K562 (cell line): ENCODE data around the gene GIT2. TPM values are rescaled to one million over a fixed set of nuclear protein-coding genes. Genes with fewer than 3 reads are reported as not detected.

Experiments used
- ATAC-seq: fragments of 200-7000 bp; cut with Tn5 transposase; 3 replicates; pipeline ENCODE4 v1.9.1; 2020; ENCODE audit warnings: moderate library complexity
- BruUV-seq: library from RNA; stranded (reverse); fragments of 400-500 nt; replicated peaks from 2 replicates; lab custom pipeline; 2021; lab: Mats Ljungman, UMichigan
- CTCF ChIA-PET: fragments of 300-600 bp; formaldehyde crosslinking; extraction: SDS; loops from one replicate; lab custom pipeline; 2021; ENCODE audit warnings: low intra/inter-chr PET ratio; lab: Yijun Ruan, JAX
- POLR2A ChIA-PET: fragments of 300-600, 350-650 bp; sonication (Branson Sonifier 250); formaldehyde crosslinking; extraction: SDS; loops from one replicate; lab custom pipeline; 2021; ENCODE audit warnings: antibody characterized with exemption, inconsistent platforms; lab: Yijun Ruan, JAX
- DNase-seq, 4 experiments: peaks; one replicate each; pipeline versions ENCODE4 v3.0.0 to v3.0.0-alpha.2; 2011 to 2018; ENCODE audit warnings: low spot score in 3 of 4, mixed read lengths in 3 of 4; ENCODE audit errors: extremely low read depth in 1 of 4
- FAIRE-seq: peaks from 2 replicates; lab custom pipeline; 2011; peaks lifted over from hg19 to GRCh38; lab: Jason Lieb, UNC
- H2AFZ ChIP-seq: 2 replicates; pipeline ENCODE4 v1.6.0; 2011; ENCODE audit warnings: low read depth, low read length, control low read depth, inconsistent platforms
- H3K27ac ChIP-seq: fragments of 200-600 bp; 3 replicates; pipeline ENCODE4 v1.8.0; 2011; ENCODE audit warnings: low read depth, mild to moderate bottlenecking, control low read depth, inconsistent platforms, low read length, moderate library complexity, mixed read lengths; ENCODE audit errors: extremely low read depth
- H3K27me3 ChIP-seq, 2 experiments: fragments of 300-600 bp in 1 of 2; 2 replicates in 1 of 2; 3 replicates in 1 of 2; pipeline versions ENCODE4 v1.6.0 to v1.8.0; 2011; ENCODE audit warnings: inconsistent platforms in 2 of 2, low read length in 2 of 2, mild to moderate bottlenecking in 1 of 2, mixed read lengths in 1 of 2, moderate library complexity in 1 of 2; ENCODE audit not compliant: control insufficient read depth in 2 of 2, insufficient read depth in 2 of 2
- H3K36me3 ChIP-seq: fragments of 300-600 bp; 3 replicates; pipeline ENCODE4 v1.8.0; 2011; ENCODE audit warnings: mild to moderate bottlenecking, low read length, inconsistent platforms; ENCODE audit not compliant: control insufficient read depth, insufficient read depth
- H3K4me1 ChIP-seq, 2 experiments: fragments of 200-600 bp in 1 of 2; replicated peaks in 1 of 2; 2 replicates in 1 of 2; 3 replicates in 1 of 2; pipeline versions ENCODE4 v1.5.1 to v1.8.0; 2011; ENCODE audit warnings: inconsistent platforms in 2 of 2, low read length in 2 of 2, mild to moderate bottlenecking in 1 of 2, mixed read lengths in 1 of 2, moderate library complexity in 1 of 2; ENCODE audit not compliant: control insufficient read depth in 2 of 2, insufficient read depth in 2 of 2
- H3K4me2 ChIP-seq: 2 replicates; pipeline ENCODE4 v1.6.1; 2011; ENCODE audit warnings: low read length, control low read depth, inconsistent platforms, mixed read lengths; ENCODE audit not compliant: insufficient read depth
- H3K4me3 ChIP-seq: fragments of 200-600 bp; sonication (generic), shearing (Covaris generic); 2 replicates; pipeline ENCODE4 v1.5.1; 2016; ENCODE audit warnings: control low read depth, inconsistent platforms
- H3K79me2 ChIP-seq: fragments of 200-600 bp; 3 replicates; pipeline ENCODE4 v1.8.0; 2011; ENCODE audit warnings: low read length, inconsistent platforms; ENCODE audit not compliant: control insufficient read depth, insufficient read depth
- H3K9ac ChIP-seq, 2 experiments: 2 replicates each; pipeline versions ENCODE4 v1.6.0 to v1.6.1; 2011; ENCODE audit warnings: low read depth in 2 of 2, low read length in 2 of 2, control low read depth in 1 of 2, inconsistent platforms in 1 of 2, mild to moderate bottlenecking in 1 of 2, mixed read lengths in 1 of 2; ENCODE audit not compliant: insufficient read depth in 1 of 2
- H3K9me1 ChIP-seq: one replicate; pipeline ENCODE4 v1.6.0; 2011; ENCODE audit warnings: inconsistent platforms, mild to moderate bottlenecking, low read length, moderate library complexity; ENCODE audit not compliant: control insufficient read depth, insufficient read depth
- H3K9me3 ChIP-seq: replicated peaks from 2 replicates; pipeline ENCODE4 v1.5.1; 2011; ENCODE audit warnings: low read depth, low read length, inconsistent platforms; ENCODE audit not compliant: control insufficient read depth, insufficient read depth
- H4K20me1 ChIP-seq: replicated peaks from 2 replicates; pipeline ENCODE4 v1.6.1; 2011; ENCODE audit warnings: low read length, inconsistent platforms, mixed read lengths; ENCODE audit not compliant: control insufficient read depth, insufficient read depth
- CHD1 ChIP-seq: fragments of 200-600 bp; sonication (generic); IDR thresholded peaks from one replicate; pipeline ENCODE4 v1.6.1; 2012; ENCODE audit warnings: mild to moderate bottlenecking, moderate library complexity, low read length, inconsistent platforms
- CREB5 ChIP-seq: fragments of 250-450 bp; sonication (Bioruptor Pico); IDR thresholded peaks from 2 replicates; pipeline ENCODE4 v1.5.0; 2020; ENCODE audit warnings: mild to moderate bottlenecking
- DLX4 ChIP-seq: fragments of 250-450 bp; sonication (Bioruptor Pico); IDR thresholded peaks from 2 replicates; pipeline ENCODE4 v1.6.1; 2021; ENCODE audit warnings: mild to moderate bottlenecking
- DPF2 ChIP-seq: fragments of 450-650 bp; IDR thresholded peaks from 2 replicates; pipeline ENCODE4 v1.6.1; 2016
- ELF2 ChIP-seq: fragments of 250-450 bp; sonication (Bioruptor Pico); IDR thresholded peaks from 2 replicates; pipeline ENCODE4 v1.5.0; 2021; ENCODE audit warnings: mild to moderate bottlenecking
- EZH2 ChIP-seq: IDR thresholded peaks from 2 replicates; pipeline ENCODE4 v1.6.1; 2012; ENCODE audit warnings: low read depth, mild to moderate bottlenecking, inconsistent platforms, low read length, borderline replicate concordance
- HNRNPUL1 ChIP-seq: fragments of 200-400 bp; formaldehyde crosslinking; IDR thresholded peaks from 2 replicates; pipeline ENCODE4 v1.6.1; 2017; ENCODE audit warnings: low read length
- HOXB6 ChIP-seq: fragments of 250-450 bp; sonication (Bioruptor Pico); IDR thresholded peaks from 2 replicates; pipeline ENCODE4 v1.5.1; 2022; ENCODE audit warnings: mild to moderate bottlenecking, borderline replicate concordance
- KDM1A ChIP-seq, 2 experiments: fragments of 450-650 bp; IDR thresholded peaks; 2 replicates each; pipeline ENCODE4 v1.6.1; 2016; ENCODE audit warnings: mild to moderate bottlenecking in 2 of 2
- KDM2B ChIP-seq: fragments of 250-450 bp; sonication (Bioruptor Pico); IDR thresholded peaks from 2 replicates; pipeline ENCODE4 v1.8.0; 2021; ENCODE audit warnings: mild to moderate bottlenecking, moderate library complexity
- LARP7 ChIP-seq: fragments of 450-650 bp; IDR thresholded peaks from 2 replicates; pipeline ENCODE4 v1.6.1; 2016
- MCM2 ChIP-seq: fragments of 450-650 bp; IDR thresholded peaks from 2 replicates; pipeline ENCODE4 v1.6.1; 2017; ENCODE audit warnings: low read depth, mild to moderate bottlenecking
- MCM7 ChIP-seq, 2 experiments: fragments of 450-650 bp; IDR thresholded peaks; 2 replicates each; pipeline ENCODE4 v1.6.1; 2016 to 2018
- MTA1 ChIP-seq: fragments of 450-650 bp; IDR thresholded peaks from 2 replicates; pipeline ENCODE4 v1.6.1; 2017; ENCODE audit warnings: borderline replicate concordance
- RBM39 ChIP-seq: fragments of 200-400 bp; formaldehyde crosslinking; optimal IDR thresholded peaks from 2 replicates; pipeline ENCODE3; 2018; ENCODE audit warnings: low read depth, low read length
- SMAD2 ChIP-seq: fragments of 150-350 bp; IDR thresholded peaks from 2 replicates; pipeline ENCODE4 v1.6.1; 2014; ENCODE audit warnings: low read depth, mild to moderate bottlenecking, low read length
- SMARCA5 ChIP-seq: fragments of 450-650 bp; IDR thresholded peaks from 2 replicates; pipeline ENCODE4 v1.6.1; 2016
- TAF7 ChIP-seq: fragments of 450-650 bp; IDR thresholded peaks from 2 replicates; pipeline ENCODE4 v1.6.1; 2016; ENCODE audit warnings: missing genetic modification characterization, missing compliant biosample characterization
- VEZF1 ChIP-seq: fragments of 200-800 bp; sonication (Bioruptor generic); IDR thresholded peaks from 2 replicates; pipeline ENCODE4 v1.6.1; 2017; ENCODE audit warnings: missing genetic modification characterization, missing compliant biosample characterization
- ZNF134 ChIP-seq: fragments of 250-450 bp; sonication (Bioruptor Pico); conservative IDR thresholded peaks from 2 replicates; pipeline ENCODE4 v1.4.0; 2020
- ZNF354B ChIP-seq: fragments of 250-450 bp; sonication (Bioruptor Pico); IDR thresholded peaks from 2 replicates; pipeline ENCODE4 v1.4.0; 2020
- WGBS: fragments of 100-300 bp; shearing (Covaris generic); methylation state at CpG from one replicate; pipeline ENCODE4 v1.1.6; 2016; ENCODE audit warnings: low coverage, mixed read lengths; ENCODE audit not compliant: insufficient coverage; ENCODE audit errors: missing lambda C conversion rate; 5-methylcytosine and 5-hydroxymethylcytosine counted together
- in situ Hi-C: fragments of 300-500 bp; cut with MboI; formaldehyde crosslinking; loops from 4 replicates; pipeline ENCODE4 v1.15.0; 2018; ENCODE audit warnings: inconsistent platforms, mixed read lengths
- intact Hi-C: fragments of 100-400 bp; cut with micrococcal nuclease; formaldehyde crosslinking; loops from 2 replicates; pipeline ENCODE4 v1.14.2; 2022
- polyA plus RNA-seq, 8 experiments: library from polyadenylated mRNA; depleted of rRNA in 4 of 8; stranded (reverse) in 5 of 8; unstranded in 3 of 8; fragments of >200 nt; fragmentation: Nextera tagmentation in 2 of 8; fragmentation: Illumina TruSeq in 1 of 8; extraction: Ambion mirVana in 2 of 8; extraction: Trizol in 1 of 8; gene quantifications; 2 replicates each; pipeline versions ENCODE4 v1.2.1 to v1.2.3, GENCODE V29; 2011 to 2014; ENCODE audit warnings: inconsistent platforms in 1 of 8, missing spikeins in 1 of 8
- total RNA-seq, 7 experiments: library from RNA; depleted of rRNA in 6 of 7; stranded (reverse); fragments of >200 nt in 6 of 7; fragmentation: Illumina TruSeq in 2 of 7; extraction: Trizol in 2 of 7; gene quantifications; 2 replicates each; pipeline versions ENCODE4 v1.2.1 to v1.2.3, GENCODE V29; 2011 to 2021; ENCODE audit warnings: low replicate concordance in 1 of 7

Gene GIT2
- total and polyA plus RNA-seq, 9 of the 15 experiments (the other 6 are each of a cell fraction or from before 2014, with no cell fraction given): 4.0 to 30.4 (median 23.5) TPM

GRCh38 chr12:109880043-109880931 is 115.9 kb downstream of the GIT2 start, which contains the start of gene GLTP:
TSS of gene GLTP (minus strand) at chr12:109880541. CDS start at chr12:109880374, 167 bp downstream.
- H4K20me1 ChIP-seq: no peaks in the 10 kb centered on the region; the same call in 1 of the 2 replicates
- WGBS: 1% methylated on average over 29 of the region's 92 CpGs
- no peaks in the 10 kb centered on the region for H3K9me3 ChIP-seq
- POLR2A ChIA-PET: no interaction called here
- H3K27ac ChIP-seq: no peak within 1 kb of the TSS
- CTCF ChIA-PET: interaction anchor here (0.5 to 2.5 kb wide), 7 partner anchors 21 to 1035 kb away, joined by 3 to 16 read pairs (median 5); no protein-coding TSS in a partner anchor
- FAIRE-seq: no peak
- peaks cover 5 to 18% of the 10 kb centered on the region in 2 experiments; a peak in 4 of 5 replicates for H3K4me1 ChIP-seq
- peak within 1 kb of the TSS; percentile 64 to 92 for H3K9ac ChIP-seq
- H3K4me3 ChIP-seq: peak within 1 kb of the TSS; percentile 64
- peak within 1 kb of the TSS; percentile 88 for H2AFZ ChIP-seq
- in situ Hi-C loops (no loop called here), intact Hi-C loops (loop anchor here (1.0 kb wide), 1 partner anchor 27 kb away; no protein-coding TSS in a partner anchor)
- ATAC-seq: peak; percentile 99
- peak; percentile 92 to 99 (median 98) for DNase-seq
- H3K9me1 ChIP-seq: no peaks in the 10 kb centered on the region
- no peaks in the 10 kb centered on the region for H3K36me3 ChIP-seq
- H3K4me2 ChIP-seq: peak within 1 kb of the TSS; percentile 98
- H3K79me2 ChIP-seq: no peaks in the 10 kb centered on the region
- peaks cover 31 to 41% of the 10 kb centered on the region in 2 experiments for H3K27me3 ChIP-seq
- BruUV-seq: no TSS peak
- TF ChIP-seq KDM1A (IDR thresholded peaks at IDR 0.05): no peak
- TF ChIP-seq EZH2: no peak
- TF ChIP-seq CHD1: no peak
- TF ChIP-seq MCM2: no peak
- TF ChIP-seq DLX4 (CRISPR knock-in tag): no peak
- no peak for TF ChIP-seq HNRNPUL1
- no peak for TF ChIP-seq ZNF134 (CRISPR knock-in tag)
- no peak for TF ChIP-seq CREB5
- TF ChIP-seq VEZF1 (CRISPR knock-in tag): peak; percentile 98
- no peak for TF ChIP-seq ZNF354B (CRISPR knock-in tag)
- 0 out of 2 replicates have a peak, but pooled peaks have one; percentile 61 for TF ChIP-seq KDM2B (CRISPR knock-in tag)
- no peak for TF ChIP-seq MCM7 (IDR thresholded peaks at IDR 0.05)
- no peak for TF ChIP-seq SMARCA5
- TF ChIP-seq DPF2: no peak
- 0 out of 2 replicates have a peak, but pooled peaks have one; percentile 19 for TF ChIP-seq LARP7
- no peak for TF ChIP-seq HOXB6
- TF ChIP-seq TAF7: no peak
- no peak for TF ChIP-seq MTA1
- no peak for TF ChIP-seq SMAD2
- TF ChIP-seq RBM39: no peak
- TF ChIP-seq ELF2 (CRISPR knock-in tag): peak; percentile 83; the same call in 1 of the 2 replicates
